Gastrocnemius medialis (tissue), 4 donors: ENCODE data around the gene MTOR. TPM values are rescaled to one million over a fixed set of nuclear protein-coding genes. Genes with fewer than 3 reads are reported as not detected.

Source experiments
- ATAC-seq, 2 donors: fragments of 150-250 bp; one replicate each; pipeline ENCODE4 v1.9.1; 2016
- DNase-seq, 2 donors: peaks; one replicate each; pipeline ENCODE4 v3.0.0-alpha.2; 2019
- H3K27ac ChIP-seq, 4 donors: fragments of 200-600 bp; sonication (generic); 1 replicate in 1 of 4; 2 replicates in 3 of 4; pipeline ENCODE4 v1.5.1; 2016 to 2018; ENCODE audit warnings: mild to moderate bottlenecking in 2 of 4, moderate library complexity in 1 of 4
- H3K27me3 ChIP-seq, 3 donors: fragments of 200-600 bp; sonication (generic) in 2 of 3; 1 replicate in 1 of 3; 2 replicates in 2 of 3; pipeline versions ENCODE4 v1.5.1 to v1.6.0; 2016 to 2019; ENCODE audit warnings: mild to moderate bottlenecking in 1 of 3, moderate library complexity in 1 of 3
- H3K36me3 ChIP-seq, 2 donors: fragments of 200-600 bp; sonication (generic) in 1 of 2; one replicate each; pipeline ENCODE4 v1.5.1; 2017 to 2018
- H3K4me1 ChIP-seq, 2 donors: fragments of 200-600 bp; sonication (generic) in 1 of 2; one replicate each; pipeline ENCODE4 v1.5.1; 2016 to 2017; ENCODE audit warnings: mild to moderate bottlenecking in 2 of 2
- H3K4me3 ChIP-seq, 4 donors: fragments of 200-600 bp; sonication (generic) in 3 of 4; 1 replicate in 1 of 4; 2 replicates in 3 of 4; pipeline ENCODE4 v1.5.1; 2016 to 2019; ENCODE audit warnings: mild to moderate bottlenecking in 2 of 4
- H3K9me3 ChIP-seq, 3 donors: fragments of 200-600 bp; sonication (generic) in 2 of 3; 1 replicate in 1 of 3; 2 replicates in 2 of 3; pipeline ENCODE4 v1.5.1; 2016 to 2019
- POLR2A ChIP-seq, 2 donors: fragments of 450-650 bp; IDR thresholded peaks; one replicate each; pipeline ENCODE4 v1.6.1; 2017; ENCODE audit warnings: antibody characterized with exemption in 2 of 2, mild to moderate bottlenecking in 2 of 2, moderate library complexity in 2 of 2
- in situ Hi-C, 4 donors: fragments of 200-750 bp; cut with MboI; loops; one replicate each; pipeline versions ENCODE4 v1.15.0 to v1.8.0; 2017; ENCODE audit warnings: low sequenced_read_pairs in 4 of 4
- intact Hi-C: fragments of 100-400 bp; cut with DNase I; formaldehyde crosslinking; loops from one replicate; pipeline ENCODE4 v1.15.1; 2023; ENCODE audit warnings: low total_unique reads
- total RNA-seq, 4 donors: library from RNA; depleted of rRNA; stranded (reverse); fragments of >200 nt; gene quantifications; one replicate each; pipeline versions ENCODE4 v1.1.0 to v1.2.3, GENCODE V29; 2016
- TF ChIP-seq, protein P1 (sequence below), 5 experiments: fragments of 450-650 bp in 3 of 5; fragments of 200-600 bp in 2 of 5; sonication (generic) in 2 of 5; IDR thresholded peaks in 4 of 5; conservative IDR thresholded peaks in 1 of 5; 1 replicate in 4 of 5; 2 replicates in 1 of 5; pipeline ENCODE4 v1.5.1; 2016 to 2019; ENCODE audit warnings: antibody characterized with exemption in 5 of 5, mild to moderate bottlenecking in 3 of 5, moderate library complexity in 3 of 5

The MTOR gene
- total RNA-seq, 4 donors from 2014 or later = 40.7 to 66.3 (median 52.9) TPM

- intact Hi-C loops = no loop called here
- H3K27me3 ChIP-seq = no peaks in the 10 kb centered on the region
- no peak overlapping the region for H3K27ac ChIP-seq
- H3K9me3 ChIP-seq = no peaks in the 10 kb centered on the region
- no peak for TF ChIP-seq POLR2A (IDR thresholded peaks at IDR 0.05)
- TF ChIP-seq, protein P1, sequence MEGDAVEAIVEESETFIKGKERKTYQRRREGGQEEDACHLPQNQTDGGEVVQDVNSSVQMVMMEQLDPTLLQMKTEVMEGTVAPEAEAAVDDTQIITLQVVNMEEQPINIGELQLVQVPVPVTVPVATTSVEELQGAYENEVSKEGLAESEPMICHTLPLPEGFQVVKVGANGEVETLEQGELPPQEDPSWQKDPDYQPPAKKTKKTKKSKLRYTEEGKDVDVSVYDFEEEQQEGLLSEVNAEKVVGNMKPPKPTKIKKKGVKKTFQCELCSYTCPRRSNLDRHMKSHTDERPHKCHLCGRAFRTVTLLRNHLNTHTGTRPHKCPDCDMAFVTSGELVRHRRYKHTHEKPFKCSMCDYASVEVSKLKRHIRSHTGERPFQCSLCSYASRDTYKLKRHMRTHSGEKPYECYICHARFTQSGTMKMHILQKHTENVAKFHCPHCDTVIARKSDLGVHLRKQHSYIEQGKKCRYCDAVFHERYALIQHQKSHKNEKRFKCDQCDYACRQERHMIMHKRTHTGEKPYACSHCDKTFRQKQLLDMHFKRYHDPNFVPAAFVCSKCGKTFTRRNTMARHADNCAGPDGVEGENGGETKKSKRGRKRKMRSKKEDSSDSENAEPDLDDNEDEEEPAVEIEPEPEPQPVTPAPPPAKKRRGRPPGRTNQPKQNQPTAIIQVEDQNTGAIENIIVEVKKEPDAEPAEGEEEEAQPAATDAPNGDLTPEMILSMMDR (IDR thresholded peaks at IDR 0.05 in 4 of 5, conservative IDR thresholded peaks at IDR 0.05 in 1 of 5) = no peak
- in situ Hi-C loops = no loop called here
- ATAC-seq = no peak
- no peak overlapping the region for H3K4me3 ChIP-seq
- no peak for DNase-seq
- peaks cover 0 to 16% of the 10 kb centered on the region in 2 donors for H3K36me3 ChIP-seq
- H3K4me1 ChIP-seq = peaks cover 11 to 15% of the 10 kb centered on the region in 2 donors
These were observed 33.6 kb upstream of the MTOR start for GRCh38 chr1:11295905-11296304.

DNA sequence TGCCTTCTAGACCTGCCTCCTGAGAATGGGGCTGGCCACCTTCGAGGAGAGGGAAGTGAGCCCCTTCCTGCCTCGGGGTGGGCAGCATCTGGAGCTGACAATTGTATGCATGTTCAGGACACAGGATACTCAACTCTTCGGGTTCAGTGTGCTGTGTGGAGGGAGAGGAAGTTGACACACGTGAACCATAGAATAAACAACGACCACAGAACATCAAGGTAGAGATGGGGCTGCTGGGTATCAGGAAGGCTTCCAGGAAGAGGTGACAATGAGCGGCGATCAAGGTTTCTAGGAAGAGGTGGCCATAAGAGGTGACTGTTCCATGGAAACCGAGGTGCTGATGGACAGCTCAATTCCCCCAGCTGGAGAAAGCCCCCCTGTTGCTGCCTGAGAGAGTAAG, 32.6 kb upstream of the MTOR start:
- H3K27ac ChIP-seq = no peak overlapping the region
- intact Hi-C loops = loop anchor here (5.0 kb wide), 1 partner anchor 42 kb away; no protein-coding TSS in a partner anchor
- no peaks in the 10 kb centered on the region for H3K9me3 ChIP-seq
- peaks cover 0 to 16% of the 10 kb centered on the region in 2 donors for H3K36me3 ChIP-seq
- ATAC-seq (no peak), DNase-seq (no peak)
- H3K4me1 ChIP-seq = peaks cover 20 to 25% of the 10 kb centered on the region in 2 donors
- no peaks in the 10 kb centered on the region for H3K27me3 ChIP-seq
- TF ChIP-seq, protein P1 (IDR thresholded peaks at IDR 0.05 in 4 of 5, conservative IDR thresholded peaks at IDR 0.05 in 1 of 5) = no peak
- no peak for TF ChIP-seq POLR2A (IDR thresholded peaks at IDR 0.05)
- in situ Hi-C loops = no loop called here
- H3K4me3 ChIP-seq = no peak overlapping the region

DNA sequence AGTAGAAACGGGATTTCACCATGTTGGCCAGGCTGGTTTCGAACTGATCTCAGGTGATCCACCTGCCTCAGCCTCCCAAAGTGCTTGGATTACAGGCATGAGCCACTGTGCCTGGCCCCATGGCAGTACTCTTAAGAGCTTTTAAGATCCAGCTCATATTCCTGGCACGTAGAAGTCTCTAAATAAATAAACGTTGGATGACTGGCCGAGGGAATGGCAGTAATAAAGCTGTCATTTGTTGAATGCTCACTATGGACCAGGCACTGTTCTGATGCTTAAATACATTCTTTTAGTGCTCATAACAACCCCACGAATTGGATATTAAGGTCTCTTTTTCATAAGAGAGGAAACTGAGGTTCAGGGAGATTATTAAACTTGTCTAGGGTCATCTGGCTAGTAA, 31.5 kb upstream of the MTOR start:
- Histone ChIP-seq H3K36me3 (peaks cover 0 to 16% of the 10 kb centered on the region in 2 donors), H3K4me1 (peaks cover 23 to 30% of the 10 kb centered on the region in 2 donors)
- intact Hi-C loops = loop anchor here (5.0 kb wide), 1 partner anchor 43 kb away; no protein-coding TSS in a partner anchor

DNA sequence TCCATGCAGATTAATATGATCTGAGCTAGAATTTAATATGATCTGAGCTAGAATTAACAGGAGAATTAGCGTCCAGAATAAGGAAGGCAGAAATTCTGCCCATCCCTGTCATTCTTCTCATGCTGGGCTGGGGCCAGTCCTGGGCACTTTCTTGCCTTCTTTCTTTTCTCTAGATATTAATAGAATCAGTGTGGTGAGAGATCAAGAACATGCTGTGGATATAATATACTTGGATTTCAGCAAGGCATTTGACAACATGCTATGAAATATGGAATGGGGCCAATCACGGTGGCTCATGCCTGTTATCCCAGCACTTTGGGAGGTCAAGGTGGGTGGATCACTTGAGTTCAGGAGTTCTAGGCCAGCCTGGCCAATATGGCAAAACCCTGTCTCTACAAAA, 28.7 kb upstream of the MTOR start:
- H3K4me1 ChIP-seq = peaks cover 33 to 42% of the 10 kb centered on the region in 2 donors
- no peak for TF ChIP-seq POLR2A (IDR thresholded peaks at IDR 0.05)
- TF ChIP-seq, protein P1 (IDR thresholded peaks at IDR 0.05 in 4 of 5, conservative IDR thresholded peaks at IDR 0.05 in 1 of 5) = no peak
- H3K27ac ChIP-seq = peak overlapping the region; percentile 15 to 52 (median 46)
- DNase-seq (peak; percentile 10 to 21), ATAC-seq (peak; percentile 80 to 84)
- no peak overlapping the region for H3K4me3 ChIP-seq
- in situ Hi-C loops = no loop called here
- H3K36me3 ChIP-seq = peaks cover 0 to 15% of the 10 kb centered on the region in 2 donors
- intact Hi-C loops = loop anchor here (5.0 kb wide), 1 partner anchor 46 kb away; no protein-coding TSS in a partner anchor
- no peaks in the 10 kb centered on the region for H3K9me3 ChIP-seq
- H3K27me3 ChIP-seq = no peaks in the 10 kb centered on the region

More for the DNA sequence above, 31.5 kb upstream of the MTOR start:
- no peaks in the 10 kb centered on the region for H3K9me3 ChIP-seq
- ATAC-seq (no peak), DNase-seq (no peak)
- no peak overlapping the region for H3K4me3 ChIP-seq
- H3K27ac ChIP-seq = no peak overlapping the region
- in situ Hi-C loops = no loop called here
- no peak for TF ChIP-seq POLR2A (IDR thresholded peaks at IDR 0.05)
- TF ChIP-seq, protein P1 (IDR thresholded peaks at IDR 0.05 in 4 of 5, conservative IDR thresholded peaks at IDR 0.05 in 1 of 5) = no peak
- no peaks in the 10 kb centered on the region for H3K27me3 ChIP-seq

GRCh38 chr1:11289064-11289463, 26.7 kb upstream of the MTOR start:
- no peak overlapping the region for H3K27ac ChIP-seq
- in situ Hi-C loops = no loop called here
- H3K9me3 ChIP-seq = no peaks in the 10 kb centered on the region
- DNase-seq (no peak), ATAC-seq (no peak)
- TF ChIP-seq, protein P1 (IDR thresholded peaks at IDR 0.05 in 4 of 5, conservative IDR thresholded peaks at IDR 0.05 in 1 of 5) = no peak
- no peak for TF ChIP-seq POLR2A (IDR thresholded peaks at IDR 0.05)
- H3K27me3 ChIP-seq = no peaks in the 10 kb centered on the region
- H3K36me3 ChIP-seq = no peaks in the 10 kb centered on the region
- peaks cover 33 to 45% of the 10 kb centered on the region in 2 donors for H3K4me1 ChIP-seq
- intact Hi-C loops = no loop called here
- H3K4me3 ChIP-seq = no peak overlapping the region
